ENCODE results near the gene CLMP. TPM values are rescaled to one million over a fixed set of nuclear protein-coding genes. Genes with fewer than 3 reads are reported as not detected.
A peak's percentile ranks its signal among the peaks of the same experiment; 100 is the strongest.

Gene CLMP
- polyA plus RNA-seq, 1 donor from 2014 or later: not detected

DNA sequence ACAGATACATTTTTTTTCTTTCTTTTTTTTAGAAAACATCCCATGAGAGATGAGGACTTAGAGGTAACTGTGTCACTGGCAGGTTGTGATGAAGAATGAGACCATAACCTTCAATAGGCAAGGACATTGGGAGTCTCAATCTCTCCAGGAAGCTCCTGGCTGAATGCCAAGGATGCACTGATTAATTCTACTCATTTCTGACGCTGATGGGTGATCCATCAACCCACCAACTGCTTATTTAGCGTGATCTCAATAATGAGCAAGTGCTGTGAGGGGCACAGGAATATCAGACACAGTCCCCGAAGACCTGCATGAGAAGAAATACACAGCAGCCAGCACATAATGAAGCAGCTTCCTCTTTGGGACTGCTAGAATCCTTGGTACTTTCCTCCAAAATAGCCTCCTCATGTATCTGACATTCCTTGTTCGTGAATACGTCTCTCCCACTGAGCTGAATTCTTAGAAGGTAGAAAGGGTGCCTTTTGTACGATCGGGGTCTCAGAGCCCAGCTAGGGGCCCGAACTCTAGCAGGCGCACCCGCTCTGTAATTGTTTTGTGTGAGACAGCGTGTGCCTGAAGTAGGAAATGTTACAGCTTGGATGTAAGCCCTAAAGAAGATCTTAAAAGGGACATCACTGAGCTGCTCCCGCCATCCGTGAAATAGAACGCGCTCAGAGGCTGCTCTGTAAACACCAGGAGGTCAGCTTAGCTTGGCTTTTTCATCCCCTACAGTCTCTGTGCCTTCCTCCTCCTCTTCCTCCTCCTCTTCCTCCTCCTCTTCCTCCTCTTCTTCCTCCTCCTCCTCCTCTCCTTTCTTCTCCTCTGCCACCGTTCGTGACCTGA, 7.2 kb downstream of the CLMP start:
- peaks cover 6% of the 10 kb centered on the region for H3K27me3 ChIP-seq (ENCODE audit: insufficient read depth, low read depth, low read length)
- H3K9ac ChIP-seq (ENCODE audit: low read length): no peak overlapping the region
- H3K4me2 ChIP-seq (ENCODE audit: low read length): no peak overlapping the region
- no peaks in the 10 kb centered on the region for H3K9me3 ChIP-seq (ENCODE audit: low read length)
- no peaks in the 10 kb centered on the region for H3K36me3 ChIP-seq (ENCODE audit: insufficient read depth, low read length)
- TF ChIP-seq MXI1 (conservative IDR thresholded peaks at IDR 0.05; ENCODE audit: poor library complexity, severe bottlenecking): no peak
- TF ChIP-seq, protein P1, sequence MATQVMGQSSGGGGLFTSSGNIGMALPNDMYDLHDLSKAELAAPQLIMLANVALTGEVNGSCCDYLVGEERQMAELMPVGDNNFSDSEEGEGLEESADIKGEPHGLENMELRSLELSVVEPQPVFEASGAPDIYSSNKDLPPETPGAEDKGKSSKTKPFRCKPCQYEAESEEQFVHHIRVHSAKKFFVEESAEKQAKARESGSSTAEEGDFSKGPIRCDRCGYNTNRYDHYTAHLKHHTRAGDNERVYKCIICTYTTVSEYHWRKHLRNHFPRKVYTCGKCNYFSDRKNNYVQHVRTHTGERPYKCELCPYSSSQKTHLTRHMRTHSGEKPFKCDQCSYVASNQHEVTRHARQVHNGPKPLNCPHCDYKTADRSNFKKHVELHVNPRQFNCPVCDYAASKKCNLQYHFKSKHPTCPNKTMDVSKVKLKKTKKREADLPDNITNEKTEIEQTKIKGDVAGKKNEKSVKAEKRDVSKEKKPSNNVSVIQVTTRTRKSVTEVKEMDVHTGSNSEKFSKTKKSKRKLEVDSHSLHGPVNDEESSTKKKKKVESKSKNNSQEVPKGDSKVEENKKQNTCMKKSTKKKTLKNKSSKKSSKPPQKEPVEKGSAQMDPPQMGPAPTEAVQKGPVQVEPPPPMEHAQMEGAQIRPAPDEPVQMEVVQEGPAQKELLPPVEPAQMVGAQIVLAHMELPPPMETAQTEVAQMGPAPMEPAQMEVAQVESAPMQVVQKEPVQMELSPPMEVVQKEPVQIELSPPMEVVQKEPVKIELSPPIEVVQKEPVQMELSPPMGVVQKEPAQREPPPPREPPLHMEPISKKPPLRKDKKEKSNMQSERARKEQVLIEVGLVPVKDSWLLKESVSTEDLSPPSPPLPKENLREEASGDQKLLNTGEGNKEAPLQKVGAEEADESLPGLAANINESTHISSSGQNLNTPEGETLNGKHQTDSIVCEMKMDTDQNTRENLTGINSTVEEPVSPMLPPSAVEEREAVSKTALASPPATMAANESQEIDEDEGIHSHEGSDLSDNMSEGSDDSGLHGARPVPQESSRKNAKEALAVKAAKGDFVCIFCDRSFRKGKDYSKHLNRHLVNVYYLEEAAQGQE (IDR thresholded peaks at IDR 0.05; ENCODE audit: borderline replicate concordance): no peak
- H3K4me3 ChIP-seq (ENCODE audit: low read length): peak overlapping the region; percentile 25
- H3K27ac ChIP-seq (ENCODE audit: low read length): no peak overlapping the region
- no peaks in the 10 kb centered on the region for H3F3A ChIP-seq (ENCODE audit: insufficient read depth, low read length, poor library complexity, severe bottlenecking)
- H3K79me2 ChIP-seq (replicated peaks; ENCODE audit: insufficient read depth, low read length): no peaks in the 10 kb centered on the region
- H2AFZ ChIP-seq (ENCODE audit: low read depth, low read length): no peak overlapping the region
- no peaks in the 10 kb centered on the region for H4K20me1 ChIP-seq (ENCODE audit: insufficient read depth)
- no peaks in the 10 kb centered on the region for H3K9me2 ChIP-seq (ENCODE audit: insufficient read depth, low read length)

DNA sequence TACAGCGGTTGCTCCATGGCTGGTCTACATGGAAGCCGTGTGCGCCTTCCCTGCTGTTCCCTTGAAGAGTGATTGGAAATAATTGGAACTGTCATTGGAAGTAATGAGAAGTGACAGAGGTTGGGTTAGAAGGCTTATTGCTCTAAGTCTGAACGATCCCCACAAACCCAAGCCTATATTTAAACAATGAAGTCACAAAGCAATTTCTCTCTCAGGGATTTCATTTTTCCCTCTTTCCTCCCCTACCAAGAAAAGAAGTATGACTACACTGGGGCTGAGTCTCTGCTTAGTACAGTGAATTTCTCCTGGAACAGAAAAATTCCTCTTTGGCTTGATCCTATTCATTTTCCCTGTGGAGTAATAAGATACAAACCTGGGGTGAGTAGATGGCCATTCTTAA, 7.8 kb downstream of the CLMP start:
- TF ChIP-seq RAD21 (conservative IDR thresholded peaks at IDR 0.05) (no peak), POLR2AphosphoS5 (IDR thresholded peaks at IDR 0.05) (peak; percentile 50), EP300 (conservative IDR thresholded peaks at IDR 0.05; ENCODE audit: poor library complexity, severe bottlenecking) (peak; percentile 28)
- Histone ChIP-seq H3K36me3 (ENCODE audit: insufficient read depth, low read length) (no peaks in the 10 kb centered on the region), H3K9me2 (ENCODE audit: insufficient read depth, low read length) (no peaks in the 10 kb centered on the region), H3K9ac (ENCODE audit: low read length) (no peak overlapping the region), H2AFZ (ENCODE audit: low read depth, low read length) (no peak overlapping the region), H3K4me2 (ENCODE audit: low read length) (no peak overlapping the region), H3K27ac (ENCODE audit: low read length) (no peak overlapping the region), H3F3A (ENCODE audit: insufficient read depth, low read length, poor library complexity, severe bottlenecking) (no peaks in the 10 kb centered on the region), H3K79me2 (replicated peaks; ENCODE audit: insufficient read depth, low read length) (no peaks in the 10 kb centered on the region), H3K27me3 (ENCODE audit: insufficient read depth, low read depth, low read length) (peaks cover 1% of the 10 kb centered on the region), H3K4me3 (ENCODE audit: low read length) (peak overlapping the region; percentile 25), H3K9me3 (ENCODE audit: low read length) (no peaks in the 10 kb centered on the region), H4K20me1 (ENCODE audit: insufficient read depth) (no peaks in the 10 kb centered on the region)

DNA sequence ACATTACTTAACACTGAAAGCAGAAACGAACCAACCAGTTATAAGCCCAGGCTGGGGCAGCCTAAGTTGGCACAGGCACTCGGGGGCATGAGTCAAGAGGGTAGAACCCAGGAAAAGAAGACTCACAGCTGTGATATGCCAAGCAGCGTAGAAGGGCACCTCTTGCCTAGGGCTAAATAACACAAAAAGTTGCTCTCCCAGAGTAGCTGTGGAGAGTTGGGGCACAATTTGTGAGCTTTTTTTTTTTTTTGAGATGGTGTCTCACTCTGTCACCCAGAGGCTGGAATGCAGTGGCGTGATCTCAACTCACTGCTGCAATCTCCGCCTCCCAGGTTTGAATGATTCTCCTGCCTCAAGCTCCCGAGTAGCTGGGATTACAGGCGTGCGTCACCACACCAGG, 8.8 kb downstream of the CLMP start:
- no peaks in the 10 kb centered on the region for H3K27me3 ChIP-seq (ENCODE audit: insufficient read depth, low read depth, low read length)
- H3K27ac ChIP-seq (ENCODE audit: low read length): no peak overlapping the region
- no peaks in the 10 kb centered on the region for H3K36me3 ChIP-seq (ENCODE audit: insufficient read depth, low read length)
- H3K4me2 ChIP-seq (ENCODE audit: low read length): no peak overlapping the region
- TF ChIP-seq SMC3 (conservative IDR thresholded peaks at IDR 0.05; ENCODE audit: poor library complexity) (no peak), MXI1 (conservative IDR thresholded peaks at IDR 0.05; ENCODE audit: poor library complexity, severe bottlenecking) (no peak), POLR2AphosphoS5 (IDR thresholded peaks at IDR 0.05) (no peak), EZH2 (IDR thresholded peaks at IDR 0.05; ENCODE audit: borderline replicate concordance, insufficient read depth, low read length, poor library complexity, severe bottlenecking) (no peak), RAD21 (conservative IDR thresholded peaks at IDR 0.05) (no peak)
- TF ChIP-seq, protein P2, sequence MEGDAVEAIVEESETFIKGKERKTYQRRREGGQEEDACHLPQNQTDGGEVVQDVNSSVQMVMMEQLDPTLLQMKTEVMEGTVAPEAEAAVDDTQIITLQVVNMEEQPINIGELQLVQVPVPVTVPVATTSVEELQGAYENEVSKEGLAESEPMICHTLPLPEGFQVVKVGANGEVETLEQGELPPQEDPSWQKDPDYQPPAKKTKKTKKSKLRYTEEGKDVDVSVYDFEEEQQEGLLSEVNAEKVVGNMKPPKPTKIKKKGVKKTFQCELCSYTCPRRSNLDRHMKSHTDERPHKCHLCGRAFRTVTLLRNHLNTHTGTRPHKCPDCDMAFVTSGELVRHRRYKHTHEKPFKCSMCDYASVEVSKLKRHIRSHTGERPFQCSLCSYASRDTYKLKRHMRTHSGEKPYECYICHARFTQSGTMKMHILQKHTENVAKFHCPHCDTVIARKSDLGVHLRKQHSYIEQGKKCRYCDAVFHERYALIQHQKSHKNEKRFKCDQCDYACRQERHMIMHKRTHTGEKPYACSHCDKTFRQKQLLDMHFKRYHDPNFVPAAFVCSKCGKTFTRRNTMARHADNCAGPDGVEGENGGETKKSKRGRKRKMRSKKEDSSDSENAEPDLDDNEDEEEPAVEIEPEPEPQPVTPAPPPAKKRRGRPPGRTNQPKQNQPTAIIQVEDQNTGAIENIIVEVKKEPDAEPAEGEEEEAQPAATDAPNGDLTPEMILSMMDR (IDR thresholded peaks at IDR 0.05; ENCODE audit: poor library complexity, severe bottlenecking): no peak
- no peaks in the 10 kb centered on the region for H3K9me2 ChIP-seq (ENCODE audit: insufficient read depth, low read length)
- no peaks in the 10 kb centered on the region for H3K9me3 ChIP-seq (ENCODE audit: low read length)
- no peaks in the 10 kb centered on the region for H3K79me2 ChIP-seq (replicated peaks; ENCODE audit: insufficient read depth, low read length)
- no peaks in the 10 kb centered on the region for H4K20me1 ChIP-seq (ENCODE audit: insufficient read depth)
- no peak overlapping the region for H3K4me3 ChIP-seq (ENCODE audit: low read length)
- H2AFZ ChIP-seq (ENCODE audit: low read depth, low read length): no peak overlapping the region
- no peak overlapping the region for H3K9ac ChIP-seq (ENCODE audit: low read length)
- no peaks in the 10 kb centered on the region for H3F3A ChIP-seq (ENCODE audit: insufficient read depth, low read length, poor library complexity, severe bottlenecking)
